Measurements from ENCODE around the gene ECI1.
"Not testable (repeated sequence)": the region's sequence is repeated elsewhere in the genome, so short reads cannot be mapped to it uniquely, and the experiment has no call there.

ECI1 gene

GRCh38 chr16:2253293-2253692 is 1.9 kb upstream of the ECI1 start:
- no peak for DNase-seq (ENCODE audit: low spot score)

GRCh38 chr16:2252806-2253148 is 1.4 kb upstream of the ECI1 start:
- DNase-seq (ENCODE audit: low spot score) = no peak

GRCh38 chr16:2250652-2251295 is 613 bp downstream of the ECI1 start:
- no peak for DNase-seq (ENCODE audit: low spot score)

GRCh38 chr16:2246301-2246885 is 5.0 kb downstream of the ECI1 start:
- DNase-seq (ENCODE audit: low spot score) = no peak

- DNase-seq (ENCODE audit: low spot score) = no peak
Observed at GRCh38 chr16:2244926-2245795, 6.2 kb downstream of the ECI1 start.

GRCh38 chr16:2244301-2244700 is 7.1 kb downstream of the ECI1 start:
- DNase-seq (ENCODE audit: low spot score) = no peak

GRCh38 chr16:2243781-2244180 is 7.6 kb downstream of the ECI1 start:
- DNase-seq (ENCODE audit: low spot score) = no peak

GRCh38 chr16:2243031-2243528 is 8.3 kb downstream of the ECI1 start:
- no peak for DNase-seq (ENCODE audit: low spot score)

- no peak for DNase-seq (ENCODE audit: low spot score)
Observed at GRCh38 chr16:2242598-2242997, 8.8 kb downstream of the ECI1 start.

GRCh38 chr16:2240331-2240730 is 11.1 kb downstream of the ECI1 start:
- DNase-seq (ENCODE audit: low spot score) = not testable (repeated sequence)

- no peak for DNase-seq (ENCODE audit: low spot score)
Observed at GRCh38 chr16:2238838-2239675, 12.3 kb downstream of the ECI1 start.

- DNase-seq (ENCODE audit: low spot score) = no peak
Observed at GRCh38 chr16:2238150-2238837, 13.1 kb downstream of the ECI1 start.

GRCh38 chr16:2237493-2238149 is 13.8 kb downstream of the ECI1 start:
- DNase-seq (ENCODE audit: low spot score) = no peak

- no peak for DNase-seq (ENCODE audit: low spot score)
Observed at GRCh38 chr16:2237102-2237482, 14.3 kb downstream of the ECI1 start.

GRCh38 chr16:2236337-2237101 is 14.9 kb downstream of the ECI1 start, which contains the start of gene DNASE1L2:
TSS of gene DNASE1L2 (plus strand) at chr16:2236444. CDS start at chr16:2236817, 373 bp downstream.
- no peak for DNase-seq (ENCODE audit: low spot score)

GRCh38 chr16:2235695-2236336 is 15.6 kb downstream of the ECI1 start:
- DNase-seq (ENCODE audit: low spot score) = no peak

- no peak for DNase-seq (ENCODE audit: low spot score)
Observed at GRCh38 chr16:2235234-2235651, 16.1 kb downstream of the ECI1 start.

GRCh38 chr16:2234813-2235170 is 16.6 kb downstream of the ECI1 start:
- no peak for DNase-seq (ENCODE audit: low spot score)
